ENCODE results near the gene TENT5C. TPM values are rescaled to one million over a fixed set of nuclear protein-coding genes. Genes with fewer than 3 reads are reported as not detected.

TENT5C gene
- polyA plus RNA-seq, 1 of the 3 experiments (the other 2 are of a cell fraction), result 0.90 TPM

DNA sequence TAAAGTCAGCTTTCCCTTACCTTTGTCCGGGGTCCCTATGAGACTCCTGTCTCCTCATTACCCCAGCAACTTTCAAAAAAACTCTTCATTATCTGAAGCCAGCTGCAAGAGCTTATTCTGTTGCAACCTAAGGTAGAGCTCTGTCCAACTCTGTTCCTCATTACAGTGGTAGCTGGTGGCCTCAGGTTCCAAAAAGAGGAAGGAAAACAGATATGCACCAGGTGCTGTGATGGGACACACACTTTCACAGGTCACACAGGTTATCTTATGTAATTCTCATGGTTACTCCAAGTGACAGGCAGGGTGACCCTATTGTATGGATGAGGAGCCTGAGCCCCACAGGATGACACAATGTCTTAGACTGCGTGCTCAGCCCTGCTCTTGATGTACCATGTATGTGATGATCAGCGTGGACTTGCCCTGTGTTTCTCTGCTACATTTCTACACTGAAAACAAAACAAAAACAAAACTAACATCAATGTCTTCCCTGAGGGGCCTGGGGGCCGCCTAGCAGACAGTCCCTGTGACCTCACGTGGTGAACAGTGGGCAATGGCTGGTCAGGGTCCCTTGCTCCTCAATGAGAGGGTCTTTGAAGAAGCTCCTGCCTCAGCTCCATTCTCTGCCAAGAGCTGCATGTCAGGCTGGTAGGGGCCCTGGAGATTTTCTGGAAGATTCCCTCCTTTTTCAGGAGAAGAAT lies 9.7 kb upstream of the TENT5C start:
- H3K4me3 ChIP-seq (ENCODE audit: low read depth in 2 of 2, low read length in 1 of 2), result no peak overlapping the region
- no peaks in the 10 kb centered on the region for H4K20me1 ChIP-seq (ENCODE audit: insufficient read depth)
- 30% methylated on average over 4 of the region's 5 CpGs for WGBS (ENCODE audit: low lambda C conversion rate)
- no peak for DNase-seq
- H3K4me1 ChIP-seq (ENCODE audit: control insufficient read depth in 1 of 2, insufficient read depth in 2 of 2, low read depth in 1 of 2, low read length in 1 of 2), result no peaks in the 10 kb centered on the region
- peaks cover 7% of the 10 kb centered on the region for H3K27me3 ChIP-seq (ENCODE audit: insufficient read depth)
- H3K4me2 ChIP-seq, result no peak overlapping the region
- CTCF ChIA-PET, result interaction anchor here (0.9 to 1.2 kb wide), 2 partner anchors 61 to 83 kb away, joined by 3 to 4 read pairs; no protein-coding TSS in a partner anchor
- H3K36me3 ChIP-seq (replicated peaks in 1 of 2; ENCODE audit: control insufficient read depth in 1 of 2, insufficient read depth in 2 of 2, low read length in 1 of 2), result no peaks in the 10 kb centered on the region
- TF ChIP-seq, protein P1, sequence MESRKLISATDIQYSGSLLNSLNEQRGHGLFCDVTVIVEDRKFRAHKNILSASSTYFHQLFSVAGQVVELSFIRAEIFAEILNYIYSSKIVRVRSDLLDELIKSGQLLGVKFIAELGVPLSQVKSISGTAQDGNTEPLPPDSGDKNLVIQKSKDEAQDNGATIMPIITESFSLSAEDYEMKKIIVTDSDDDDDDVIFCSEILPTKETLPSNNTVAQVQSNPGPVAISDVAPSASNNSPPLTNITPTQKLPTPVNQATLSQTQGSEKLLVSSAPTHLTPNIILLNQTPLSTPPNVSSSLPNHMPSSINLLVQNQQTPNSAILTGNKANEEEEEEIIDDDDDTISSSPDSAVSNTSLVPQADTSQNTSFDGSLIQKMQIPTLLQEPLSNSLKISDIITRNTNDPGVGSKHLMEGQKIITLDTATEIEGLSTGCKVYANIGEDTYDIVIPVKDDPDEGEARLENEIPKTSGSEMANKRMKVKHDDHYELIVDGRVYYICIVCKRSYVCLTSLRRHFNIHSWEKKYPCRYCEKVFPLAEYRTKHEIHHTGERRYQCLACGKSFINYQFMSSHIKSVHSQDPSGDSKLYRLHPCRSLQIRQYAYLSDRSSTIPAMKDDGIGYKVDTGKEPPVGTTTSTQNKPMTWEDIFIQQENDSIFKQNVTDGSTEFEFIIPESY (IDR thresholded peaks at IDR 0.05; ENCODE audit: borderline replicate concordance, low read depth), result no peak
- TF ChIP-seq RFX5 (IDR thresholded peaks at IDR 0.05; ENCODE audit: low read length) (no peak), ELF1 (IDR thresholded peaks at IDR 0.05) (no peak)
- TF ChIP-seq, protein P2, sequence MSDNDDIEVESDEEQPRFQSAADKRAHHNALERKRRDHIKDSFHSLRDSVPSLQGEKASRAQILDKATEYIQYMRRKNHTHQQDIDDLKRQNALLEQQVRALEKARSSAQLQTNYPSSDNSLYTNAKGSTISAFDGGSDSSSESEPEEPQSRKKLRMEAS (IDR thresholded peaks at IDR 0.05; ENCODE audit: low read depth), result no peak
- H3F3A ChIP-seq (replicated peaks; ENCODE audit: insufficient read depth), result no peaks in the 10 kb centered on the region
- no peaks in the 10 kb centered on the region for H3K79me2 ChIP-seq (ENCODE audit: insufficient read depth)
- H3K27ac ChIP-seq (ENCODE audit: low read depth in 2 of 2, low read length in 1 of 2), result no peak overlapping the region
- POLR2A ChIA-PET, result no interaction called here
- no peak overlapping the region for H2AFZ ChIP-seq (ENCODE audit: low read depth)
- no peaks in the 10 kb centered on the region for H3K9me2 ChIP-seq
- H3K9ac ChIP-seq, result no peak overlapping the region
- no peaks in the 10 kb centered on the region for H3K9me3 ChIP-seq

DNA sequence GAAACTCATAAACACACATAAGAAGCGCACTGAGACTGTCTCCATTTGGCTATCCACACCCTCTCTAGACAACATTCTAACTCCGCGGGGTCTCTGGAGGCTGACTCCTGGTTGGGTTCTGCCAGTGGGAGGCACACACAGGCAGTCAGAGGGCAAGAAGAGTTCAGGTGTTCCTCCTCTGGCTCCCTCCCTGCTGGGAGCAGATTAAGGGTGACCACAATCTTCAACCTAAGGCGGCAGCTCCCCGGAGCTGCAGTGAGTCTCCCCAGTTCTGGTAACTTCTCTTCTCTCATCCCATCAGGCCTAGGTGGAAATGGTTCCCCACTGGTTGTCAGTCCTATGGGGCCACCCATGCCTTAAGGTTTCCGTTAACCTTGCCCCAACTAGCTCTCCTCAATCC lies 7.4 kb upstream of the TENT5C start:
- no peak overlapping the region for H2AFZ ChIP-seq (ENCODE audit: low read depth)
- DNase-seq, result no peak
- no peak overlapping the region for H3K4me2 ChIP-seq
- ChIA-PET CTCF (no interaction called here), POLR2A (no interaction called here)
- no peak overlapping the region for H3K4me3 ChIP-seq (ENCODE audit: low read depth in 2 of 2, low read length in 1 of 2)
- H3K79me2 ChIP-seq (ENCODE audit: insufficient read depth), result no peaks in the 10 kb centered on the region
- H3F3A ChIP-seq (replicated peaks; ENCODE audit: insufficient read depth), result no peaks in the 10 kb centered on the region
- no peaks in the 10 kb centered on the region for H4K20me1 ChIP-seq (ENCODE audit: insufficient read depth)
- peaks cover 7% of the 10 kb centered on the region for H3K27me3 ChIP-seq (ENCODE audit: insufficient read depth)
- no peaks in the 10 kb centered on the region for H3K9me2 ChIP-seq
- no peaks in the 10 kb centered on the region for H3K36me3 ChIP-seq (replicated peaks in 1 of 2; ENCODE audit: control insufficient read depth in 1 of 2, insufficient read depth in 2 of 2, low read length in 1 of 2)
- H3K27ac ChIP-seq (ENCODE audit: low read depth in 2 of 2, low read length in 1 of 2), result no peak overlapping the region
- no peaks in the 10 kb centered on the region for H3K9me3 ChIP-seq
- 61% methylated on average over 6 of the region's 6 CpGs for WGBS (ENCODE audit: low lambda C conversion rate)
- H3K4me1 ChIP-seq (ENCODE audit: control insufficient read depth in 1 of 2, insufficient read depth in 2 of 2, low read depth in 1 of 2, low read length in 1 of 2), result no peaks in the 10 kb centered on the region
- H3K9ac ChIP-seq, result no peak overlapping the region
- TF ChIP-seq TEAD4 (IDR thresholded peaks at IDR 0.05; ENCODE audit: borderline replicate concordance, insufficient read depth) (no peak), RAD21 (IDR thresholded peaks at IDR 0.05; ENCODE audit: low read length) (no peak), FOSL2 (IDR thresholded peaks at IDR 0.05; ENCODE audit: borderline replicate concordance, low read depth) (no peak), NFIC (IDR thresholded peaks at IDR 0.05; ENCODE audit: borderline replicate concordance) (no peak), TAF1 (IDR thresholded peaks at IDR 0.05; ENCODE audit: borderline replicate concordance, low read depth, low read length) (no peak), MEF2A (IDR thresholded peaks at IDR 0.05; ENCODE audit: borderline replicate concordance, low read depth) (no peak), ELF1 (IDR thresholded peaks at IDR 0.05) (no peak), RCOR1 (IDR thresholded peaks at IDR 0.05; ENCODE audit: low read length) (no peak), RFX5 (IDR thresholded peaks at IDR 0.05; ENCODE audit: low read length) (no peak), TCF12 (IDR thresholded peaks at IDR 0.05) (no peak), CHD2 (IDR thresholded peaks at IDR 0.05; ENCODE audit: low read length, partially characterized antibody) (no peak)
- TF ChIP-seq, protein P3, sequence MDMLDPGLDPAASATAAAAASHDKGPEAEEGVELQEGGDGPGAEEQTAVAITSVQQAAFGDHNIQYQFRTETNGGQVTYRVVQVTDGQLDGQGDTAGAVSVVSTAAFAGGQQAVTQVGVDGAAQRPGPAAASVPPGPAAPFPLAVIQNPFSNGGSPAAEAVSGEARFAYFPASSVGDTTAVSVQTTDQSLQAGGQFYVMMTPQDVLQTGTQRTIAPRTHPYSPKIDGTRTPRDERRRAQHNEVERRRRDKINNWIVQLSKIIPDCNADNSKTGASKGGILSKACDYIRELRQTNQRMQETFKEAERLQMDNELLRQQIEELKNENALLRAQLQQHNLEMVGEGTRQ (IDR thresholded peaks at IDR 0.05; ENCODE audit: borderline replicate concordance, low read depth, low read length), result no peak
- TF ChIP-seq, protein P1 (IDR thresholded peaks at IDR 0.05; ENCODE audit: borderline replicate concordance, low read depth), result no peak
- TF ChIP-seq, protein P4, sequence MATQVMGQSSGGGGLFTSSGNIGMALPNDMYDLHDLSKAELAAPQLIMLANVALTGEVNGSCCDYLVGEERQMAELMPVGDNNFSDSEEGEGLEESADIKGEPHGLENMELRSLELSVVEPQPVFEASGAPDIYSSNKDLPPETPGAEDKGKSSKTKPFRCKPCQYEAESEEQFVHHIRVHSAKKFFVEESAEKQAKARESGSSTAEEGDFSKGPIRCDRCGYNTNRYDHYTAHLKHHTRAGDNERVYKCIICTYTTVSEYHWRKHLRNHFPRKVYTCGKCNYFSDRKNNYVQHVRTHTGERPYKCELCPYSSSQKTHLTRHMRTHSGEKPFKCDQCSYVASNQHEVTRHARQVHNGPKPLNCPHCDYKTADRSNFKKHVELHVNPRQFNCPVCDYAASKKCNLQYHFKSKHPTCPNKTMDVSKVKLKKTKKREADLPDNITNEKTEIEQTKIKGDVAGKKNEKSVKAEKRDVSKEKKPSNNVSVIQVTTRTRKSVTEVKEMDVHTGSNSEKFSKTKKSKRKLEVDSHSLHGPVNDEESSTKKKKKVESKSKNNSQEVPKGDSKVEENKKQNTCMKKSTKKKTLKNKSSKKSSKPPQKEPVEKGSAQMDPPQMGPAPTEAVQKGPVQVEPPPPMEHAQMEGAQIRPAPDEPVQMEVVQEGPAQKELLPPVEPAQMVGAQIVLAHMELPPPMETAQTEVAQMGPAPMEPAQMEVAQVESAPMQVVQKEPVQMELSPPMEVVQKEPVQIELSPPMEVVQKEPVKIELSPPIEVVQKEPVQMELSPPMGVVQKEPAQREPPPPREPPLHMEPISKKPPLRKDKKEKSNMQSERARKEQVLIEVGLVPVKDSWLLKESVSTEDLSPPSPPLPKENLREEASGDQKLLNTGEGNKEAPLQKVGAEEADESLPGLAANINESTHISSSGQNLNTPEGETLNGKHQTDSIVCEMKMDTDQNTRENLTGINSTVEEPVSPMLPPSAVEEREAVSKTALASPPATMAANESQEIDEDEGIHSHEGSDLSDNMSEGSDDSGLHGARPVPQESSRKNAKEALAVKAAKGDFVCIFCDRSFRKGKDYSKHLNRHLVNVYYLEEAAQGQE (IDR thresholded peaks at IDR 0.05; ENCODE audit: low read depth, low read length), result no peak
- TF ChIP-seq, protein P5, sequence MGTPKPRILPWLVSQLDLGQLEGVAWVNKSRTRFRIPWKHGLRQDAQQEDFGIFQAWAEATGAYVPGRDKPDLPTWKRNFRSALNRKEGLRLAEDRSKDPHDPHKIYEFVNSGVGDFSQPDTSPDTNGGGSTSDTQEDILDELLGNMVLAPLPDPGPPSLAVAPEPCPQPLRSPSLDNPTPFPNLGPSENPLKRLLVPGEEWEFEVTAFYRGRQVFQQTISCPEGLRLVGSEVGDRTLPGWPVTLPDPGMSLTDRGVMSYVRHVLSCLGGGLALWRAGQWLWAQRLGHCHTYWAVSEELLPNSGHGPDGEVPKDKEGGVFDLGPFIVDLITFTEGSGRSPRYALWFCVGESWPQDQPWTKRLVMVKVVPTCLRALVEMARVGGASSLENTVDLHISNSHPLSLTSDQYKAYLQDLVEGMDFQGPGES (IDR thresholded peaks at IDR 0.05; ENCODE audit: low read depth, low read length), result no peak
